Esophagus muscularis mucosa (tissue), 3 donors: ENCODE results near the gene PROB1.

Experiments used
- POLR2A ChIP-seq: fragments of 450-650 bp; IDR thresholded peaks from one replicate; pipeline ENCODE4 v1.6.1; 2017; ENCODE audit warnings: antibody characterized with exemption, moderate library complexity, mild to moderate bottlenecking, low read depth
- TF ChIP-seq, protein P1 (sequence below), 3 experiments: fragments of 200-600 bp in 2 of 3; fragments of 450-650 bp in 1 of 3; sonication (generic) in 2 of 3; IDR thresholded peaks; one replicate each; pipeline ENCODE4 v1.5.1; 2017 to 2019; ENCODE audit warnings: antibody characterized with exemption in 3 of 3, mild to moderate bottlenecking in 2 of 3, moderate library complexity in 1 of 3

- TF ChIP-seq, protein P1, sequence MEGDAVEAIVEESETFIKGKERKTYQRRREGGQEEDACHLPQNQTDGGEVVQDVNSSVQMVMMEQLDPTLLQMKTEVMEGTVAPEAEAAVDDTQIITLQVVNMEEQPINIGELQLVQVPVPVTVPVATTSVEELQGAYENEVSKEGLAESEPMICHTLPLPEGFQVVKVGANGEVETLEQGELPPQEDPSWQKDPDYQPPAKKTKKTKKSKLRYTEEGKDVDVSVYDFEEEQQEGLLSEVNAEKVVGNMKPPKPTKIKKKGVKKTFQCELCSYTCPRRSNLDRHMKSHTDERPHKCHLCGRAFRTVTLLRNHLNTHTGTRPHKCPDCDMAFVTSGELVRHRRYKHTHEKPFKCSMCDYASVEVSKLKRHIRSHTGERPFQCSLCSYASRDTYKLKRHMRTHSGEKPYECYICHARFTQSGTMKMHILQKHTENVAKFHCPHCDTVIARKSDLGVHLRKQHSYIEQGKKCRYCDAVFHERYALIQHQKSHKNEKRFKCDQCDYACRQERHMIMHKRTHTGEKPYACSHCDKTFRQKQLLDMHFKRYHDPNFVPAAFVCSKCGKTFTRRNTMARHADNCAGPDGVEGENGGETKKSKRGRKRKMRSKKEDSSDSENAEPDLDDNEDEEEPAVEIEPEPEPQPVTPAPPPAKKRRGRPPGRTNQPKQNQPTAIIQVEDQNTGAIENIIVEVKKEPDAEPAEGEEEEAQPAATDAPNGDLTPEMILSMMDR (IDR thresholded peaks at IDR 0.05): no peak
- no peak for TF ChIP-seq POLR2A
Observed at GRCh38 chr5:139393497-139394122, 1.3 kb downstream of the PROB1 start.
